HL-60 (cell line): ENCODE data around the gene DMD.

Source experiments
- DNase-seq, 2 experiments: peaks; one replicate each; pipeline ENCODE4 v3.0.0-alpha.2; 2010 to 2020; ENCODE audit warnings: low read depth in 1 of 2, low spot score in 1 of 2
- H3K27ac ChIP-seq: fragments of 250-450 bp; sonication (Bioruptor Pico); replicated peaks from 2 replicates; pipeline ENCODE4 v1.5.1; 2020; ENCODE audit warnings: mild to moderate bottlenecking, moderate library complexity
- H3K27me3 ChIP-seq: fragments of 250-450 bp; sonication (Bioruptor Pico); 2 replicates; pipeline ENCODE4 v1.5.1; 2021; ENCODE audit warnings: mild to moderate bottlenecking, moderate library complexity; ENCODE audit not compliant: insufficient read depth, poor library complexity, severe bottlenecking
- H3K4me3 ChIP-seq: replicated peaks from 2 replicates; pipeline ENCODE4 v1.5.1; 2011; ENCODE audit warnings: mild to moderate bottlenecking, control low read depth, low read length; ENCODE audit not compliant: insufficient read depth
- GABPA ChIP-seq: IDR thresholded peaks from 2 replicates; pipeline ENCODE4 v1.6.1; 2012; ENCODE audit warnings: low read depth
- POLR2AphosphoS5 ChIP-seq: IDR thresholded peaks from 2 replicates; pipeline ENCODE4 v1.6.1; 2012; ENCODE audit warnings: low read depth
- REST ChIP-seq: IDR thresholded peaks from 2 replicates; pipeline ENCODE4 v1.6.1; 2012; ENCODE audit warnings: low read depth; ENCODE audit not compliant: insufficient replicate concordance
- SPI1 ChIP-seq: IDR thresholded peaks from 2 replicates; pipeline ENCODE4 v1.6.1; 2012; ENCODE audit warnings: low read depth, mild to moderate bottlenecking, borderline replicate concordance
- TF ChIP-seq, protein P1 (sequence below): IDR thresholded peaks from one replicate; pipeline ENCODE4 v1.5.1; 2011; ENCODE audit warnings: low read length, control low read depth, inconsistent platforms; ENCODE audit not compliant: insufficient read depth

The DMD gene

DNA sequence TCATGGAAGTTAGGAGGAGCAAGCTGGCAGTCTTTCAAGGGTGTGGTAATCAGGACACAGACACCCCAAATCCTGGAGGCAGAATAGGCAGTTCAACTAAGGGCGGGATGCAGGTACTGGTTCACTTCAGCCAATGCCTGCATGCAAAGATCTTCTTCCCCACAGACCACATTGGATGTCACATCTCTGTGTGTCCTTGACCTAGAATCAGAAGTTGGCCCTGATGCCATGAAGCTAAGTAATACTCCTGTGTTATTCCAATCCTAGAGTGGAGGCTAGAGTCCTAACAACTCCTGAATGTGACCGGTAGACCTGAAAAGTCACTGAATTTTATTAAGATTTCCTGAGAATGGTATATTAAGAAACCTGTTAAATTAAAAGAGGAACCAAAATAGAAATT lies 165.5 kb downstream of the DMD start:
- DNase-seq: no peak
- no peak for TF ChIP-seq REST
- H3K4me3 ChIP-seq: no peak overlapping the region
- H3K27me3 ChIP-seq: no peaks in the 10 kb centered on the region
- no peak overlapping the region for H3K27ac ChIP-seq

- Histone ChIP-seq H3K4me3 (no peak overlapping the region), H3K27me3 (no peaks in the 10 kb centered on the region), H3K27ac (no peak overlapping the region)
- TF ChIP-seq, protein P1, sequence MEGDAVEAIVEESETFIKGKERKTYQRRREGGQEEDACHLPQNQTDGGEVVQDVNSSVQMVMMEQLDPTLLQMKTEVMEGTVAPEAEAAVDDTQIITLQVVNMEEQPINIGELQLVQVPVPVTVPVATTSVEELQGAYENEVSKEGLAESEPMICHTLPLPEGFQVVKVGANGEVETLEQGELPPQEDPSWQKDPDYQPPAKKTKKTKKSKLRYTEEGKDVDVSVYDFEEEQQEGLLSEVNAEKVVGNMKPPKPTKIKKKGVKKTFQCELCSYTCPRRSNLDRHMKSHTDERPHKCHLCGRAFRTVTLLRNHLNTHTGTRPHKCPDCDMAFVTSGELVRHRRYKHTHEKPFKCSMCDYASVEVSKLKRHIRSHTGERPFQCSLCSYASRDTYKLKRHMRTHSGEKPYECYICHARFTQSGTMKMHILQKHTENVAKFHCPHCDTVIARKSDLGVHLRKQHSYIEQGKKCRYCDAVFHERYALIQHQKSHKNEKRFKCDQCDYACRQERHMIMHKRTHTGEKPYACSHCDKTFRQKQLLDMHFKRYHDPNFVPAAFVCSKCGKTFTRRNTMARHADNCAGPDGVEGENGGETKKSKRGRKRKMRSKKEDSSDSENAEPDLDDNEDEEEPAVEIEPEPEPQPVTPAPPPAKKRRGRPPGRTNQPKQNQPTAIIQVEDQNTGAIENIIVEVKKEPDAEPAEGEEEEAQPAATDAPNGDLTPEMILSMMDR: no peak
- no peak for TF ChIP-seq POLR2AphosphoS5
- no peak for DNase-seq
Measured at GRCh38 chrX:33045245-33045644, 166.1 kb downstream of the DMD start.

DNA sequence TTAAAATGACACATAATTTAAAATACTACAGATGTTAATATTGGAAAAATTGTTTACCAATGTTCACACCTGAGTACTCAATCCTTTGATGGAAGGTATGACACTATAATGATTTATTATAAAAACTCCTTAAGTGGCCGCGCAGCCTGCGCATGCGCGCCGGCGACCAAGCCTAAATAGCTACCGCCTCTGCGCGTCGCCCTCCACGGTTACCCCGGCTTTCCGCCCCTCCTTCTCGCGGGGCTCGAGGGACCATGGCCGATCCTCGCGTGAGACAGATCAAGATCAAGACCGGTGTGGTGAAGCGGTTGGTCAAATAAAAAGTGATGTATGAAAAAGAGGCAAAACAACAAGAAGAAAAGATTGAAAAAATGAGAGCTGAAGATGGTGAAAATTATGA lies 170.2 kb downstream of the DMD start:
- no peak overlapping the region for H3K4me3 ChIP-seq
- DNase-seq: no peak
- TF ChIP-seq POLR2AphosphoS5 (no peak), GABPA (no peak), SPI1 (no peak), REST (no peak)
- TF ChIP-seq, protein P1: no peak
- no peak overlapping the region for H3K27ac ChIP-seq
- no peaks in the 10 kb centered on the region for H3K27me3 ChIP-seq

- no peaks in the 10 kb centered on the region for H3K27me3 ChIP-seq
- DNase-seq: no peak
- no peak overlapping the region for H3K27ac ChIP-seq
- TF ChIP-seq SPI1: no peak
- no peak for TF ChIP-seq POLR2AphosphoS5
- no peak for TF ChIP-seq GABPA
- no peak for TF ChIP-seq REST
- TF ChIP-seq, protein P1: no peak
- no peak overlapping the region for H3K4me3 ChIP-seq
Measured at GRCh38 chrX:33032700-33033099, 178.6 kb downstream of the DMD start.
